ENCODE measurements around the gene IFNGR2. TPM values are rescaled to one million over a fixed set of nuclear protein-coding genes. Genes with fewer than 3 reads are reported as not detected.

The IFNGR2 gene, protein sequence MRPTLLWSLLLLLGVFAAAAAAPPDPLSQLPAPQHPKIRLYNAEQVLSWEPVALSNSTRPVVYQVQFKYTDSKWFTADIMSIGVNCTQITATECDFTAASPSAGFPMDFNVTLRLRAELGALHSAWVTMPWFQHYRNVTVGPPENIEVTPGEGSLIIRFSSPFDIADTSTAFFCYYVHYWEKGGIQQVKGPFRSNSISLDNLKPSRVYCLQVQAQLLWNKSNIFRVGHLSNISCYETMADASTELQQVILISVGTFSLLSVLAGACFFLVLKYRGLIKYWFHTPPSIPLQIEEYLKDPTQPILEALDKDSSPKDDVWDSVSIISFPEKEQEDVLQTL
- total RNA-seq (2021; ENCODE audit: unreplicated experiment) = 47.9 TPM
- polyA plus RNA-seq (2012; ENCODE audit: insufficient read length) = 54.8 TPM
- Bru-seq, nascent RNA = percentile 72 among the genes with signal in this experiment
- percentile 67 among the genes with signal in this experiment for BruChase-seq, experiment 1, labeled RNA remaining after a 2-hour chase
- percentile 78 among the genes with signal in this experiment for BruChase-seq, experiment 2, labeled RNA remaining after a 6-hour chase
- long read RNA-seq, transcript IFNGR2-201 (7 exons, 2,221 nt) = major isoform, 138 of 157 reads
- long read RNA-seq, partial matches to known transcripts = 9 of 157 reads
- long read RNA-seq, other reads (novel, unspliced or antisense) = 8 of 157 reads

DNA sequence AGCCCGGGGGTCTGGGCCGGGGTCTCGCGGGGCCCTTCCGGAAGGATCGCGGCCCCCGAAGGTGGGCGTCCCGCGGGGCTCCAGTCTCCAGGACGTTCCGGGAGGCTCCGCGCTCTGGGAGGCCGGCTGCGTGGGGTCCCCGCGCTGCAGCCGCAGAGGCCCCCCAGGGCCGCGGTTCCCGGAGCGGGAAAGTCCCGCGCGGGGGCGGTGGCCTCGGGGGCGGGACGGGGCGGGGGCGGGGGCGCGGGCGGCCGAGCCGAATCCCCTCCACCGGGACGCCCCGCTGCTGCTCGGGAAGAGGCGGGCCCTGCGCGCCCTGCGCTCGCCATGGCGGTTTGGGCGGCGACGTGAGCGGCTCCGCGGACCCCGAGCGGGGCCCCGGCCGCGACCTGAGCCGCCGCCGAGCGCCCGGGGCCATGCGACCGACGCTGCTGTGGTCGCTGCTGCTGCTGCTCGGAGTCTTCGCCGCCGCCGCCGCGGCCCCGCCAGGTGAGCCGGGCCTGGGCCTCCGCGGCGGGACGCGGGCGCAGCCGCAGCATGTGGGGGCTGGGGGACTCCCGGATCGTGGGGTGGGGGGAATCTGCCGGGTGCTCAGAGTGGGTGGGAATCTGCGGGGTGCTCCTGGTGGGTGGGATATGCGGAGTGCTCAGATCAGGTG, at the start of gene IFNGR2:
IFNGR2 (plus strand) TSS at position 286 of the 658 bp plus-strand sequence; CDS start at position 417, 131 bp downstream.
- ChIA-PET POLR2A (interaction anchor here (0.6 kb wide), 1 partner anchor 567 kb away, joined by 4 read pairs; no protein-coding TSS in a partner anchor), CTCF (interaction anchor here (0.6 kb wide), 1 partner anchor 38 kb away, joined by 3 read pairs; no protein-coding TSS in a partner anchor)
- in situ Hi-C loops (cut with HindIII; ENCODE audit: low pct_unique_long_range_greater_than_20kb, low sequenced_read_pairs) (no loop called here), intact Hi-C loops (cut with micrococcal nuclease; ENCODE audit: unreplicated experiment) (no loop called here)
- no peaks in the 10 kb centered on the region for H3K27me3 ChIP-seq (ENCODE audit: control insufficient read depth, insufficient read depth, low read length)
- H3K4me1 ChIP-seq (ENCODE audit: control insufficient read depth, insufficient read depth, low read length) = peaks cover 11% of the 10 kb centered on the region
- peak within 1 kb of the TSS; percentile 70 to 77 for H3K4me3 ChIP-seq (ENCODE audit: low read depth in 2 of 2, low read length in 2 of 2)
- no peak for DNase-seq (ENCODE audit: low read depth, low spot score)
- TF ChIP-seq, protein P1, sequence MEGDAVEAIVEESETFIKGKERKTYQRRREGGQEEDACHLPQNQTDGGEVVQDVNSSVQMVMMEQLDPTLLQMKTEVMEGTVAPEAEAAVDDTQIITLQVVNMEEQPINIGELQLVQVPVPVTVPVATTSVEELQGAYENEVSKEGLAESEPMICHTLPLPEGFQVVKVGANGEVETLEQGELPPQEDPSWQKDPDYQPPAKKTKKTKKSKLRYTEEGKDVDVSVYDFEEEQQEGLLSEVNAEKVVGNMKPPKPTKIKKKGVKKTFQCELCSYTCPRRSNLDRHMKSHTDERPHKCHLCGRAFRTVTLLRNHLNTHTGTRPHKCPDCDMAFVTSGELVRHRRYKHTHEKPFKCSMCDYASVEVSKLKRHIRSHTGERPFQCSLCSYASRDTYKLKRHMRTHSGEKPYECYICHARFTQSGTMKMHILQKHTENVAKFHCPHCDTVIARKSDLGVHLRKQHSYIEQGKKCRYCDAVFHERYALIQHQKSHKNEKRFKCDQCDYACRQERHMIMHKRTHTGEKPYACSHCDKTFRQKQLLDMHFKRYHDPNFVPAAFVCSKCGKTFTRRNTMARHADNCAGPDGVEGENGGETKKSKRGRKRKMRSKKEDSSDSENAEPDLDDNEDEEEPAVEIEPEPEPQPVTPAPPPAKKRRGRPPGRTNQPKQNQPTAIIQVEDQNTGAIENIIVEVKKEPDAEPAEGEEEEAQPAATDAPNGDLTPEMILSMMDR (IDR thresholded peaks at IDR 0.05) = no peak
- no peak for TF ChIP-seq TCF7L2 (IDR thresholded peaks at IDR 0.05; ENCODE audit: low read depth, low read length)
- no peak for TF ChIP-seq POLR2AphosphoS5 (IDR thresholded peaks at IDR 0.05; ENCODE audit: low read depth, low read length)
- no peak for TF ChIP-seq SIN3A (IDR thresholded peaks at IDR 0.05; ENCODE audit: borderline replicate concordance, insufficient read depth, low read depth, low read length)
- TF ChIP-seq REST (IDR thresholded peaks at IDR 0.05; ENCODE audit: insufficient read depth in 1 of 2, low read depth in 2 of 2, low read length in 1 of 2) = no peak
- H3K36me3 ChIP-seq (ENCODE audit: control insufficient read depth, insufficient read depth, low read length) = peaks cover 3% of the 10 kb centered on the region; the same call in 1 of the 2 replicates
- no TSS peak for BruUV-seq (replicated peaks)
- H3K27ac ChIP-seq (ENCODE audit: low read length) = peak within 1 kb of the TSS; percentile 73
- ATAC-seq = peak; percentile 82
- H3K9me3 ChIP-seq (ENCODE audit: control insufficient read depth, insufficient read depth, low read depth, low read length) = no peaks in the 10 kb centered on the region

DNA sequence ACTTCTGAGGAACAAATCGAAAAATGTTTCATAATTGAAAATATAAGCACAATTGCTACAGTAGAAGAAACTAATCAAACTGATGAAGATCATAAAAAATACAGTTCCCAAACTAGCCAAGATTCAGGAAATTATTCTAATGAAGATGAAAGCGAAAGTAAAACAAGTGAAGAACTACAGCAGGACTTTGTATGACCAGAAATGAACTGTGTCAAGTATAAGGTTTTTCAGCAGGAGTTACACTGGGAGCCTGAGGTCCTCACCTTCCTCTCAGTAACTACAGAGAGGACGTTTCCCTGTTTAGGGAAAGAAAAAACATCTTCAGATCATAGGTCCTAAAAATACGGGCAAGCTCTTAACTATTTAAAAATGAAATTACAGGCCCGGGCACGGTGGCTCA, 47.9 kb upstream of the IFNGR2 start:
- Histone ChIP-seq H3K36me3 (ENCODE audit: control insufficient read depth, insufficient read depth, low read length) (peaks cover 7% of the 10 kb centered on the region; the same call in 1 of the 2 replicates), H3K27ac (ENCODE audit: low read length) (no peak overlapping the region), H3K9me3 (ENCODE audit: control insufficient read depth, insufficient read depth, low read depth, low read length) (no peaks in the 10 kb centered on the region), H3K27me3 (ENCODE audit: control insufficient read depth, insufficient read depth, low read length) (no peaks in the 10 kb centered on the region), H3K4me3 (ENCODE audit: low read depth in 2 of 2, low read length in 2 of 2) (no peak overlapping the region), H3K4me1 (ENCODE audit: control insufficient read depth, insufficient read depth, low read length) (no peaks in the 10 kb centered on the region)
- ATAC-seq (no peak), DNase-seq (ENCODE audit: low read depth, low spot score) (no peak)
- in situ Hi-C loops (cut with HindIII; ENCODE audit: low pct_unique_long_range_greater_than_20kb, low sequenced_read_pairs) (no loop called here), intact Hi-C loops (cut with micrococcal nuclease; ENCODE audit: unreplicated experiment) (no loop called here)
- CTCF ChIA-PET = no interaction called here
- POLR2A ChIA-PET = interaction anchor here (0.6 kb wide), 1 partner anchor 8 kb away, joined by 6 read pairs; no protein-coding TSS in a partner anchor
- TF ChIP-seq REST (IDR thresholded peaks at IDR 0.05; ENCODE audit: insufficient read depth in 1 of 2, low read depth in 2 of 2, low read length in 1 of 2) (no peak), SIN3A (IDR thresholded peaks at IDR 0.05; ENCODE audit: borderline replicate concordance, insufficient read depth, low read depth, low read length) (no peak)
- TF ChIP-seq, protein P1 (IDR thresholded peaks at IDR 0.05) = no peak
- TSS peak; percentile 82 for BruUV-seq (replicated peaks)
